ENCODE measurements around the gene SNPH.

The SNPH gene

GRCh38 chr20:1294497-1294896 is 28.4 kb downstream of the SNPH start:
- POLR2A ChIA-PET = no interaction called here
- DNase-seq (ENCODE audit: extremely low spot score) = no peak
- CTCF ChIA-PET = no interaction called here
- TF ChIP-seq CTCF (IDR thresholded peaks at IDR 0.05; ENCODE audit: control extremely low read depth, extremely low read depth, low read depth, missing control alignments) = no peak

DNA sequence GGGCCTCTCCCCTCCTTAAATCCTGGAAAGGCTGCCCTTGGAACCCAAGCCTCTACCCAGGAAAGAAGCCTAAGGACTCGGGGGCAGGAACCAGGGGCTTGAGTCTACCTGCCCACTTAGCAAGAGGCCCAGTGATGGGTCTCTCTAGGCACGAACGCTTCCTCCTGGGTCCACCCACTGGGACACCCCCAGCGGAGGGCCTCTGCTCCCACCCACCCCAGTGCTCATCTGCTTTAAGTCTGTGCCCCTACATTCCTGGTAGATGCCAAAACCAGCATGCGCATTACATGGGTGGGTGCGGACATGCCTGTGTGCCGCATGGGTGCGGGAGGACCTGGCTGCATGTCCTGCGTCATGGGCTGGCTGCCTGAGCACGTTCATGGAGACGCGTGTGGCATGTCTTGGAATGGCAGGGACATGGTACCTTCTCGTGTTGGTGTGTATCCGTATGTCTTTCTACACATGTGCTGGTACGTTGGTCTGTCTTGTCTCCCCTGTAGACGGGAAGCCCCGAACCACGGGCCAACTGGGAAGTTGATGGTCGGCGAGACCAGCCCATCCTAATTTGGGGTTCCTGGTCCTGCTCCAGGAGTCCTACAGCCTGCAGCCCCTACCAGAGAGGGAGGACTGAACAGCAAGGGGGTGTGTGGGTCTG is 29.3 kb downstream of the SNPH start:
- DNase-seq (ENCODE audit: extremely low spot score) = no peak
- TF ChIP-seq CTCF (IDR thresholded peaks at IDR 0.05; ENCODE audit: control extremely low read depth, extremely low read depth, low read depth, missing control alignments) = no peak
- POLR2A ChIA-PET = no interaction called here
- CTCF ChIA-PET = no interaction called here

DNA sequence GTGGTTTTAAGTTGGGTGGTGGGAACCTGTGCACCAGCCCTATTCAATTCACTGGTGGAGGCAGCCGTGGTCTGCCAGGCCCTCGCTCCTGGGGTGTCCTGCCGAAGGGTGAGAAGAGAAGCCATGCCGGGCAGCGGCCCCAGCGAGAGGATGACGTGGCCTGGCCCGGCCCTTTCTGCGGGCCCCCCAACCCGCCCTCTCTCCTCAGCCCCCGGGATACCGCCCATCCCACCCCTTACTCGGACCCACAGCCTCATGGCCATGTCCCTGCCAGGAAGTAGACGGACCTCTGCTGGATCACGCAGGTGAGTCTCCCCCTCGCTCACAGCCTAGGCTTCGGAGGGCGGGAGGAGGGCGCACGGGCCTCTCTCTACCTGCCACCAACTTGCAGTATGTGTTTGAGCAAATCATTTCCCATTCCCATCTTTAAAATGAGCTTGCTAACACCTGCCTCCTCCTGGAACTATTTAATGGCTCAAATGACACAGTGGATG is 30.1 kb downstream of the SNPH start:
- DNase-seq (ENCODE audit: extremely low spot score) = no peak
- ChIA-PET CTCF (no interaction called here), POLR2A (no interaction called here)
- no peak for TF ChIP-seq CTCF (IDR thresholded peaks at IDR 0.05; ENCODE audit: control extremely low read depth, extremely low read depth, low read depth, missing control alignments)

DNA sequence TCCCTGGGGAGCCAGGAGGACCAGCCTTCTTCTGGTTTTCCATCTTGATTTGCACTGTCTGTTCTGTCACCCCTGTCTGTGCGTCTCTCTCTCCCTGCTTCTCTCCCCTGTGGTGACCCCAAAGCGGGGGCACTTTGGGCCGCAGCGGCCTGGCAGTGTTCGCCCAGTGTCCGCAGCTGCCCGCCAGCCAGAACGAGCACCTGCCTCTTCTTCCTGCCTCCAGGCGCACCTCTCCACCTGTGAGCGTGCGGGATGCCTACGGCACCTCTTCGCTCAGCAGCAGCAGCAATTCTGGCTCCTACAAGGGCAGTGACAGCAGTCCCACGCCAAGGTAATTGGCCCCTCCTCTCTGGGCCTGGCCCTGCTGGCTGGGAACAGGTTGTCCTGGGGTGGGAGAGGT is 30.8 kb downstream of the SNPH start:
- TF ChIP-seq CTCF (IDR thresholded peaks at IDR 0.05; ENCODE audit: control extremely low read depth, extremely low read depth, low read depth, missing control alignments) = no peak
- ChIA-PET POLR2A (no interaction called here), CTCF (no interaction called here)
- no peak for DNase-seq (ENCODE audit: extremely low spot score)

- ChIA-PET CTCF (interaction anchor here (1.3 to 1.5 kb wide), 2 partner anchors 11 to 28 kb away, joined by 3 read pairs; no protein-coding TSS in a partner anchor), POLR2A (no interaction called here)
- no peak for TF ChIP-seq CTCF (IDR thresholded peaks at IDR 0.05; ENCODE audit: control extremely low read depth, extremely low read depth, low read depth, missing control alignments)
- DNase-seq (ENCODE audit: extremely low spot score) = no peak
Measured at GRCh38 chr20:1297486-1297885, 31.4 kb downstream of the SNPH start.

DNA sequence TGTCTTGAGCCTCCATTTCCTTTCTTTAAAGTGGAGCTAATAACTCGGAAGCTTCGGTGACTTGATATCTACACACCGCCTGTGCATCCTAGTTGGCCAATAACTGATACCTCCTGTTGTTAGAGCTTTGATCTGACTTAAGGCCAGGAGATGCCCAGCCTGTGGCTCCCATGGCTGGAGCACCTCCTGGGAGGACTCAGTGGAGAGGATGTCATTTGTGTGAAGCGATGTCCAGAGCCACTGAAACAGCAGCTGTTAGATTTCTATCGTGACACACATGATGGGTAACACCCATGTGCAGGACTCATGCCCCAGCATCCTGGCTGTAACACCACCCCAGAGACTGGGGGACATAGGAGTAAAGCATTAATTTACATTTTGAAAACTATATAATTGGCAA is 32.1 kb downstream of the SNPH start:
- DNase-seq (ENCODE audit: extremely low spot score) = no peak
- no peak for TF ChIP-seq CTCF (IDR thresholded peaks at IDR 0.05; ENCODE audit: control extremely low read depth, extremely low read depth, low read depth, missing control alignments)
- ChIA-PET POLR2A (no interaction called here), CTCF (interaction anchor here (1.3 to 1.5 kb wide), 3 partner anchors 10 to 28 kb away, joined by 3 read pairs; no protein-coding TSS in a partner anchor)

Data from GM10248 (cell line).